Cerebellar nuclear complex (tissue), 1 donor: ENCODE measurements around the gene MLXIP.
A peak's percentile ranks its signal among the peaks of the same experiment; 100 is the strongest.
"Not testable (repeated sequence)": the region's sequence is repeated elsewhere in the genome, so short reads cannot be mapped to it uniquely, and the experiment has no call there.

Experiments
- DNase-seq, 2 experiments: peaks; one replicate each; lab custom pipeline; 2025; lab: John Stamatoyannopoulos, UW

MLXIP gene, protein sequence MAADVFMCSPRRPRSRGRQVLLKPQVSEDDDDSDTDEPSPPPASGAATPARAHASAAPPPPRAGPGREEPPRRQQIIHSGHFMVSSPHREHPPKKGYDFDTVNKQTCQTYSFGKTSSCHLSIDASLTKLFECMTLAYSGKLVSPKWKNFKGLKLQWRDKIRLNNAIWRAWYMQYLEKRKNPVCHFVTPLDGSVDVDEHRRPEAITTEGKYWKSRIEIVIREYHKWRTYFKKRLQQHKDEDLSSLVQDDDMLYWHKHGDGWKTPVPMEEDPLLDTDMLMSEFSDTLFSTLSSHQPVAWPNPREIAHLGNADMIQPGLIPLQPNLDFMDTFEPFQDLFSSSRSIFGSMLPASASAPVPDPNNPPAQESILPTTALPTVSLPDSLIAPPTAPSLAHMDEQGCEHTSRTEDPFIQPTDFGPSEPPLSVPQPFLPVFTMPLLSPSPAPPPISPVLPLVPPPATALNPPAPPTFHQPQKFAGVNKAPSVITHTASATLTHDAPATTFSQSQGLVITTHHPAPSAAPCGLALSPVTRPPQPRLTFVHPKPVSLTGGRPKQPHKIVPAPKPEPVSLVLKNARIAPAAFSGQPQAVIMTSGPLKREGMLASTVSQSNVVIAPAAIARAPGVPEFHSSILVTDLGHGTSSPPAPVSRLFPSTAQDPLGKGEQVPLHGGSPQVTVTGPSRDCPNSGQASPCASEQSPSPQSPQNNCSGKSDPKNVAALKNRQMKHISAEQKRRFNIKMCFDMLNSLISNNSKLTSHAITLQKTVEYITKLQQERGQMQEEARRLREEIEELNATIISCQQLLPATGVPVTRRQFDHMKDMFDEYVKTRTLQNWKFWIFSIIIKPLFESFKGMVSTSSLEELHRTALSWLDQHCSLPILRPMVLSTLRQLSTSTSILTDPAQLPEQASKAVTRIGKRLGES

DNA sequence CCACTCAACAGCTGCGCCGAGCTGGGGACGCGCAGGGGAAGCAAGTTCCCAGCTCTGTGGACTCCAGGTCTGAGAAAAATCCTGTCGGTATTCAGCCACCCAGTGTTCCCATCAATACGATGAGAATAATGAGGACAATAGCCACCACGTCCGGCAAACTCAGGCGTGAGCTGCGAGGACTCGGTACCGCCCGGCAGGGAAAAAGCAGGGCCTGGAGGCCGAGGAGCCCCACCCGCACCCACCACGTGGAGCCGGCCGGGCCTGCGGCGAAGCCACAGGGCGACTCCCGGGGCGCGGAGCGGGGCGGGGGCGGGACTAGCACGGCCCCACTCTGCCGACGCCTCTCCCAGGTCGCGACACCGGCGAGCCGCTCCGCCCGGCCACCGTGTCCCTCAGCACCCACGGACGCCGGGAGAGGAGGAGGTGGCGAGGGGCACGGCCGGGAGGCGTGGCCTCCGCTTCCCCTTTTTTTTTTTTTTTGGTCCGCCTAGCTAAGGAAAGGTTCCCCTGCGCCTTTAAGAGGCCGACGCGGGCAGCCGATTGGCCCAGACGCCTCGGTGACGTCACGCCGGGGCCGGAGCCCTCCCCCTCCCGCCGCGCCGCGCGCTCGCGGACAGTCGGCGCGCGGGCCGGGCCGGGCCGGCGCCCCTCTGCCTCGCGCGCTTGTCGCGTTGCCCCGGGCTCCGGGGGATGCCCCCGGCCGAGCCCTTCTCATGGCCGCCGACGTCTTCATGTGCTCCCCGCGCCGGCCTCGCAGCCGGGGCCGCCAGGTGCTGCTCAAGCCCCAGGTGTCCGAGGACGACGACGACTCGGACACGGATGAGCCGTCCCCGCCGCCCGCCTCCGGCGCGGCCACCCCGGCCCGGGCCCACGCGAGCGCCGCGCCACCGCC, at the start of gene MLXIP:
Gene MLXIP, plus strand, starts transcription at position 616 of the 892 bp plus-strand sequence. Its CDS starts 98 bp downstream, at position 714.
- DNase-seq: peak; percentile 3 to 47

DNA sequence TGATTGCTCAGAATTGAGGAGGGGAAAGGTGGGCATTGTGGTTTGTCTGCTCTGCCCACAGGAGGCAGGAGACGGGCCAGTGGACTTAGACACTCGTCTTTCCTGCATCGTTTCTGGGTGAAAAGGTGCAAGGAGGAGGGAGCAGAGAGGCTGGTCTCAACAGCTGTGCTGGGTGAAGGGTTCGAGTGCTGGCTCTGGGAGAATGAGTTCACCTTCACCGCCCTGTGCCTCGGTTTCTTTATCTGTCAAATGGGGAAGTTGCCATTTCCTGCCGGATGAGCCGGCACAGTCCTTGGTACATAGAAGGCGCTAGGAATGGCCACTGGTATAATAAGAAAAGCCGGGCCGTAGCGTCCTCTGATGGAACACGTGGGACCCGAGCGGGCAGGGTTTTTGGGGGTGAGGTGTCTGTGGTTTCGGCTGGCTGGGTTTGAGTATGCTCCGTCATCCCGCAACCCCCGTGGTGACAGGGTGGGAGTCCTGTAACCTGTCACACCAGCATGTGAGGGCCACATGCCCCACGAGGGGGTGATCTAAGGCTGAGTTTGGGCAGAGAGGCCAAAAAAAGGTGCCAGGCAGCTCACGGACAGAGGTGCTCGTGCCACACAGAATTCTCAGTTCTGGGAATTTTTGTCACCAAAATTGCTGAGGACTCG, 49.5 kb upstream of the MLXIP start:
- no peak for DNase-seq

DNA sequence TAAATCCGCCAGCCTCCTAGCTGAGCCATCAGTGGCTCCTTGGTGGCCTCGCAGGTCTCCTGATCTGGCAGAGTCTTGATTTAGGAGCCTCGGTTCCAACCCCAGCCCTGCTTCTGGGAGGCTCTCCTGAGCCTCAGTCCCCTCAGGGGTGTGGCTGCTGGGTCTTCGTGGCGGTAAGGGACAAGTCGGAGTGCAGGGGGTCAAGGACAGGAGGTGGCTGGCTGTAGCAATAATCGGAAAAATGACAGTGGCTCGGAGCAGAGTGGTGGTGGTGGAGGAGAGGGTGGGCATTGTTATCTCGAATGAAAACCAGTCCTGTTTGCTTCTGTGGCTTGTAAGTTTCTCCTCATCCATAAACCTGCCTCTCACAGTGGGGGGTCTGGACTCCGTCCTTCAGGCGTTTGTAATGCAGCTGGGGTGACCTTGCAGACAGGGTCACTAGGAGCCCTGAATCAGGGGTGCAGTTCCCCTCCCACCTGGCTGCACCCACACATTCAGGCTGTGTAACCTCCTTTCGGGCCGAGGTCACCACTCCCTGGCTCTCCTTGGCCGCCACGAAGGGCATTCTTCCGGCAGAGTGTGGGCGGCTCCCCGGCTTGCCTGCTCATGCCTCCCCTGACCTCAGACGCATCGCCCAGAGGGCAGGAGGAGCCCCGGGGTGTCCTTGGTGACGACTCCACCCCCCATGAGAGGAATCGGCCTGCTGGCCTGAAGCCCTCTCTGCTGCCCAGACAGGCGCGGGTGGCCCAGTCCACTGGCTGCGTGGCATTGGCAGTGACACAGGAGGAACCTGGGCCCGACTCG, 48.7 kb upstream of the MLXIP start:
- no peak for DNase-seq

DNA sequence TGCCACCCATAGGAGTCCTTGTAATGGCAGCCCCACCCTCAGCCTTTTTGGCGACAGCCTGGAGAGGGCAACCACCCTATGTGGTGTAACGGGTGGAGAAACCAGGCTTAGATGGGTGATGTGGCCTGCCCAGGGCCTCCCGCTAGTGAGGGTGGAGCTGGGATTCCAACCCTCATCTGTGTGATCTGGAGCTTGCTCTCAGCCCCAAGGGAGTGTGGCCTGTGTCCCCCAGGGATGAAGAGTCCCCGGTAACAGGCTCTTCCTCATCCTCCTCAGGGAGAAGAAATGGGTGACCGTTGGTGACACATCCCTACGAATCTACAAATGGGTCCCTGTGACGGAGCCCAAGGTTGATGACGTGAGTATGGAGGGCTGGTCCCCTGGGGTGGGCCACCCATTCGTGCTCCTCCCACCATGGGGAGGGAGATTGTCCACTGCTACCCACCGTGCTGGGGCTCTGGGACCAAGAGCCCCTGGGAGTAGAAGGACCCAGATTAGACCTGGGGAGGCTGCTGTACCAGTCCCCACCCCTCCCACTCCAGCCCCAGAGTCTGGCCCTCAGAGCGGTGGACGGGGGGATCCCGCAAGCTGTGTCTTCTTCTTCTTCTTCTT, 48.0 kb upstream of the MLXIP start:
- no peak for DNase-seq

DNA sequence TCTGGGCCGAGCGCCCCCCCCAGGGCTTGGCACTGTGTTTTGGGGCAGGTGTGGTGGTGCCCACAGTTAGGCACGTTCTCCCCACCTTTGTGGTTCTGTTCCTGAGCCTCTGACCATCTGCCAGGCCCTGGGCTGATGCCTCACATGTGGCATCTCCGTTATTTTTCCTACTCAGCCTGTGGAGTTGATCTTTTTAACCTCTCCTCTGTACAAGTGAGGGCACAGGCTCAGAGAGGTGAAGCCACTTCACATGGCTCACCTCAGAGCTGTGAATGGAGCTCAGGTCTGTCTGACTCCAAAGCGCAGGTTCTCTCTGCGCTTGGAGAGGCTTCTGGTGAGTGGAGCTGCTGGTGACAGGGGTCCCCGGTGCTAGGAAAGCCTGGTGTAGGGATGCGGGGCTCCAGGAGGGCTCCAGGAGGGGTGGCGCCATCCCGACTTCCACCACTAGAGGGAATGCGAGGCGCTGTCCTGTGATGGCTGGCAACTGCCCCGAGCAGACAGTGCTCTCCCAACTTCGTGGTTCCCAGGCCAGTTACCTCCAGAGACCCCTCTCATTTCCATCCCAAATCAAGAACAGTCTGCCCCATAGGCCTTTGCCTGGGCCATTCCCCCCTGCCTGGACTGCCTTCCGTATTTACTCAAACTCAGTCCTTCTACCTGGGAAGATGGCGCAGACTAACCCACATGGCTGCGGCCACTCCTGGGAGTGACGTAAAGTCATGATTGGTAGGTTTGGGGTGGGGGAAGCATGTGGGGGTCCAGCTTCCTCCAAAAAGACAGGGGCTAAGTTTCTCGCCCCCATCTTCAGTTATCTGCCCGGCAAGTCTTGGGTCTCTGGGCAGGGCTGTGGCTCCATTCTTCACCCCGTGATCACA, 47.0 kb upstream of the MLXIP start:
- no peak for DNase-seq

DNA sequence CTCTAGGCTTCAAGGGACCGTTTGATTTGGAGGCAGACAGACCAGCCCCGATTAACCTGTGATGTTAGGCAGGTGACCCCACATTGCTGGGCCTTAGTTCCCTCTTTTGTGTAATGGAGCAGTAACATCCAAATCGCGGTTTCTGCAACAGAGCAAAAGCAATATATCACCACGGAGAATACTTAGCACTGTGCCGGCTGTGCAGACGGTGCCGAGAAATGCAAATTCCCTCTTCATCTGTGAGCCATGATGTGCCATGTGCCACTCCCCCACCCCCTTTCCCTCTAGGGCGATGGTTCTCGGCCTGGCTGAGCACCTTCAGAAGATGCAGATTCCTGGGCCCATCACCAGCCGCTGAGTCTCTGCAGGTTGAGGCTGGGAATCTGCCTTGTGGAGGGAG, 46.0 kb upstream of the MLXIP start:
- no peak for DNase-seq

DNA sequence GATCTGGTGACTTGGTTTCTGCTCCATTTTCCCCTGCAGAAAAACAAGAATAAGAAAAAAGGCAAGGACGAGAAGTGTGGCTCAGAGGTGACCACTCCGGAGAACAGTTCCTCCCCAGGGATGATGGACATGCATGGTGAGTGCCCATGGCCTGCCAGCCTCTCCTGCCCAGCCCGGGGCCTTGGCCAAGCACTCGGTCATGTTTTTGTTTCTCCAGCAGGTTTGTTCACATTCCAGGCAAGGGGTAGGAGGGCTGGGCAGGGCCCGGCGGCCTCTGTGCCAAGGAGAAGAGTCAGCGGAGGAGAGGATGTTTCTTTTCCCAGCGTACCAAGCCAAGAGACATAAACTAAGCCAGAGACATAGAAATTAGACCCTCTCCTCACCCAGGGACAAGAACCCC, 43.3 kb upstream of the MLXIP start:
- DNase-seq: no peak

DNA sequence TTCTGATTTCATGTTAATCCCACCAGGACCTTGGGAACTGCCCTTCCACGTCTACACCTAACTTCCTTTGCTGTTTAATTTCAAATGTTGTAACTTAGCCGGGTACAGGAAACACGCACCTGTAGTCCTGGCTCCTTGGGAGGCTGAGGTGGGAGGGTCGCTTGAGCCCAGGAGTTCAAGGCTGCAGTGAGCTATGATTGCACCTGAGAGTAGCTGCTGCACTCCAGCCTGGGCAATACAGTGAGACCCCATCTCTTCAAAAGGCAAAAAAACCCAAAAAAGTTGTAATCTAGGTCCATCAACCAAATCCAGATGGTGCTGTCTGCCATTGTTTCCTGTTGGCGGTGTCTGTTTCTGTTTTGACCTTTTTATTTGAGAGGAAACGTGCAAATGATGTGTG, 42.4 kb upstream of the MLXIP start:
- no peak for DNase-seq

DNA sequence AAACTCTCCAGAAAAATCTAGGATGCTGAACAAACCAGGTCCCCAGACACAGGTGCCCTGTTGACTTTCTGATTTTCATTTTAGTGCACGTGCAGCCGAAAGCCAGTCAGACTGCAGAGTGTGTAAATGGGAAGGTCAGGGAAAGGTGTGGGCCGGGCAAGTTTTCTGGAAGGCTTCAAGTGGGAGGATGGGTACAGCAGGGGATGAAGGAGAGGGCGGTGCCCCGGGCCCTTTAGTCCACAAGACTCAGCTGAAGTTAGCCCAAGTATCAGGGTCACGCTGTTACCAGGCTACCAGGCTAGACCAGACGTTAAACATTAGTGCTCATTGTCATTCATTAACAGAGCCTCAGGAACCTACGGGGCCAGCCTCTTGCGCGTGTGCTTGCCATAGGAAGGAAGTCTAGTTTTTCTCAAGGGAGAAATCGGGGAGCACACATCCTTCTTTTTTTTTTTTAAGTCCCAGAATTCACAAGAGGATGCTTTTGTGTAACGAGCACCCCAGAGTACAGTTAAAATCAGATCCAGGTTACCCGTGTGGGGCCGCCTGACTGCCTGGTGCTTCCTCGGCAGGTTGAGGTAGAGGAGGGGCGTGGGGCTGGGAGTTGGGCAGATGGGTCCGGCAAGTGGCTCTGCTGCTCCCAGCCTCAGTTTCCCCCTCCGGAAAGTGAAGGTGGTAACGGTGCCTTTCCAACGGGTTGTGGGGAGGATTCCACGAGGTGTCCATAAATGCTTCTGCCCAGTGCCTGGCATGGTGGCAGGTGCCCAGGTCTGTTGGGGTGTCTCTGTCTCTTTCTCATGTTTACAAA, 37.8 kb upstream of the MLXIP start:
- no peak for DNase-seq

DNA sequence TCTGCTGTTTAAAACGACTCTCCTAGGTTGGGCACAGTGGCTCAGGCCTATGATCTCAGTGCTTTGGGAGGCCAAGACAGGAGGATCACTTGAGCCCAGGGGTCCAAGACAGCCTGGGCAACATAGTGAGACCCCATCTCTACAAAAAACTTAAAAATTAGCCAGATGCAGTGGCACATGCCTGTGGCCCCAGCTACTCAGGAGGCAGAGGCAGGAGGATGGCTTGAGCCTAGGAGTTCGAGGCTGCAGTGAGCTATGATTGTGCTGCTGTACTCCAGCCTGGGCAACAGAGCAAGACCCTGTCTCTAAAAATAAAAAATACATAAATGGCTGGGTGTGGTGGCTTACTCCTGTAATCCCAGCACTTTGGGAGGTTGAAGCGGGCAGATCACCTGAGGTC, 37.1 kb upstream of the MLXIP start:
- not testable (repeated sequence) for DNase-seq

DNA sequence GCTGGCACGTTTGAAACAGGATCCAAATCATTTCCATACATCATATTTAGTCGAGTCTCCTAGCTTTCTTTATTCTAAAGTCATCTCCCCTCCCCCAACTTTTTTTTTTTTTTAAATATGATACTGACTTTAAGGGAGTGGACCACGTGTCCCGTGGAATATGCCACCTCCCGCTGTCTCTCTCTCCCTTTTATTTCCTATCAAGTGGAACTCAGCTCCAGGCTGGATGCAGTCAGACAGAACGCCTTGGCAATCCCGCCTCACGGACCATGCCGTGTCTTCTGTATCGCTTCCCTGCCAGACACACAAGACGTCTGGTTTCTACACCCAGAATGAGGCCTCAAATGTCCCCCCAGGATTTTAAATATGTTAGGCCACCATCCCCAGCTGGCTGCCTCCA, 35.6 kb upstream of the MLXIP start:
- DNase-seq: no peak

DNA sequence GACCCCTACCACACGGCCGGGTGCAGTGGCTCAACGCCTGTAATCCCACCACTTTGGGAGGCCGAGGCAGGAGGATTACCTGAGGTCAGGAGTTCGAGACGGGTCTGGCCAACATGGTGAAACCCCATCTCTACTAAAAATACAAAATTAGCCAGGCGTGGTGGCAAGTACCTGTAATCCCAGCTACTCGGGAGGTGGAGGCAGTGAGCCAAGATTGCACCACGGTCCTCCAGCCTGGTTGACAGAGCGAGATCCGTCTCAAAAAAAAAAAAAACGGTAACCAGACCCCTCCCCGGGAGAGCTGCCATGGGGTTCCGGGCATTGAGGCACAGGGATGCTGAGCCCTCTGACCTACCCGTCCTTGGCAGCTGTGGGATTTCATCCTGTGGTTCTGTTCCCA, 35.1 kb upstream of the MLXIP start:
- no peak for DNase-seq

DNA sequence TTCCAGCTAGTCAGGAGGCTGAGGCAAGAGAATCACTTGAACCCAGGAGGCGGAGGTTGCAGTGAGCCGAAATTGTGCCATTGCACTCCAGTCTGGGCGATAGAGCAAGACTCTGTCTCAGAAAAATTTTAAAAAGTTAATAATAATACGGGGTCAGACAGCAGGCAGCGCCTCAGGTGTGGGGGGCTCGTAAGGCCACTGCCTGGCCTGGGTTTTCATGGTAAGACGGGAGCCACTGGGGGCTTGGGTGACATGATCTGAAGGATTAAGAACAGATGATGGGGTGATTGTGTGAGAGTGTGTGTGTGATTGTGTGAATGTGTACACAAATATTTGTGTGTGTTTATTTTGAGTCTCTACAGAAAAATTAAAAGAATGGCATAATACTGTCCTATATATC, 33.3 kb upstream of the MLXIP start:
- no peak for DNase-seq

DNA sequence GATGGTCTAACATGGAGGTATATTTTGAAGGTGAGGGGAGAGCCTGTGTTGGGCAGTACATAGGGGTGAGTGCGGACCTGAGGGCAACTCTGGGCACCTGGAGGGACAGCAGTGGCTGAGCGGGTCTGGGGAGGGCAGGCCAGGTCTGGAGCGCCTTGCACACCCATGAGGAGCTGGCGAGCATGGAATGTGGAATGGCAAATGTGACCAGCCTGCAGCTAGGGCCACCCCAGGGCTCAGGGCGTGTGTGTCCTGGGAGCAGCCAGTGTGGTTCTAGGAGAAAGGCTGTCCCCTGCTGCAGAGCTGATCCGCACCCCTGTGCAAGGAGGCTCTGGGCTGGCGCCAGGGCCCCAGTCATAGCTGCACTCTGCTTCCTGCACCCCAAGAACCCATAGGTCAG, 32.4 kb upstream of the MLXIP start:
- DNase-seq: no peak

DNA sequence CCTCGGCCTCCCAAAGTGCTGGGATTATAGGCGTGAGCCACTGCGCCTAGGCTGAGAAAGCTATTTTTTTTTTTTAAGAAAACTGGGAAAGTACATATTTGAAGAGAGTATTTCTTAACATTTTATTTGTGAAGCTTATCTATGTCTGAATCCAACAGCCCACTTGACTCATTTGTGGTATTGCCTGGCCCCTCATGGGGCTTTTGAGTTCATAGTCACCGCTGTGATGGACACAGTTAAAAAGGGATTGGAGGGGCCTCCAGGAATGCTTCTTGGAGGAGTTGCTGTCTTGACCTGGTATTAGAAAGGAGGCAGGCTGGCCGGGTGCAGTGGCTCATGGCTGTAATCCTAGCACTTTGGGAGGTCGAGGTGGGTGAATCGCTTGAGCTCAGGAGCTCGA, 30.4 kb upstream of the MLXIP start:
- no peak for DNase-seq

DNA sequence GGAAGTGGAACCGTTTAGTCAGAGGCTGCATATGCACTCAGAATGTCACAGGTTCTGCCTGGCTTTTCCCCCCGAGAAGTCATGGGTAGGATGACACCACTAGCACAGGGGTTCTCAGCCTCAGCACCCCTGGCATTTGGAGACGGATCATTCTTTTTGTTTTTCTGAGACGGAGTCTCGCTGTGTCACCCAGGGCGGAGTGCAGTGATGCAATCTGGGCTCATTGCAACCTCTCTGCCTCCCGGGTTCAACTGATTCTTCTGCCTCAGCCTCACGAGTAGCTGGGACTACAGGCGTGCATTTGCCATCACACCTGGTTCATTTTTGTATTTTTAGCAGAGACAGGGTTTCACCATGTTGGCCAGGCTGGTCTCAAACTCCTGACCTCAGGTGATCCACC, 28.7 kb upstream of the MLXIP start:
- DNase-seq: no peak

DNA sequence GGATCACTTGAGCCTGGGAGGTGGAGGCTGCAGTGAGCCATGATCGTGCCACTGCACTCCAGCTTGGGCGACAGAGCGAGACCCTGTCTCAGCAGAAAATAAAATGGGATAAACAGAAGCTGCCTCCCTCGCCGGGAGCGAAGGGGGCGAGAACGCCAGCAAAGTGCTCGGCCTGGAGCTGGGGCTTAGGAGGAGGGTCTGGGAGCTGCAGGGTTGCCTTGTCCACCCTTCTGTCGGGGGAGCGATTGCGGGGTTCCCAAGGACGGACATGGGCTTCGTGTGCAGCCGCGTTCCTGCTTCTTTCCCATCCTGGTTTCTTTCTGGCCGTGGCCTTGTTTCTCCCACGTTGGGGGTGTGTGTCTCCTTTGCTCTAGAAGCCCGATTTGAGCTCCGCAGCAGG, 27.9 kb upstream of the MLXIP start:
- DNase-seq: no peak

DNA sequence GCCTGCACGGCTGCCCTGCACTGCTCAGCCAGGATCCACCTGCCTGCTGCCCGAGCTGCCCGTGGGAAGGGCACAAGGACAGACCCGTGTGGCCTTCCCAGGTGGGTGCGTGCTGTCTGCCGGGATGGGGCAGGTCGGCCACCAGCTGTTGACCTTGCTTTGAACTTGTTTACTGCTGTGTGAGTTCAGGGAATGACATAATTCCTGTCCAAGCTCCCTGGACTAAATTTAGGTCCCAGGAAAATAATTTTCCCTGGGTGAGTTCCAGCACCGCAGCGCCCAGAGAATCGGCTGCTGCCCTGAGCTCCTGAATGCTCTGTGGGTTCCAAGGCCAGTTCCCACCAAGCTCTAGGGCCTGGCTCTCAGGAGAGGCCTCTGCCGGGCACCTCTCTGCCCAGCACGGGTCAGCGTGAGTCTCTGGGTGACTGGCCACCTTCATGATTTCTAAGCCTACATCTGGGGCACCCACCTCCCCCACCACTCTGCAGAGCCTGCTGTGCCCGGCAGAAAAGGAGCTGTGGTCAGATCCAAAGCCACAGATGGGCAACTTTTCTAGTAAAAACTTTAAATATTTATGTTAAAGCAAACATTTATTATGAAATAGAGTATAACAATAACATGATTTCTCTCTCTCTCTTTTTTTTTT, 27.2 kb upstream of the MLXIP start:
- no peak for DNase-seq
